HEK293 (cell line): ENCODE measurements around the gene HPSE2.

Experiments used
- CTCF ChIA-PET: fragments of 350-600 bp; formaldehyde crosslinking; extraction: SDS; loops from one replicate; lab custom pipeline; 2021; ENCODE audit warnings: antibody characterized with exemption; lab: Yijun Ruan, JAX
- POLR2A ChIA-PET: fragments of 300-600 bp; formaldehyde crosslinking; extraction: SDS; loops from one replicate; lab custom pipeline; 2020; ENCODE audit warnings: antibody characterized with exemption, inconsistent platforms; lab: Yijun Ruan, JAX
- H3K27ac ChIP-seq: fragments of 200-500 bp; sonication (Bioruptor generic); 2 replicates; pipeline ENCODE4 v1.5.1; 2014; ENCODE audit warnings: low read depth, low read length, control low read depth, inconsistent platforms; ENCODE audit errors: extremely low read depth
- H3K36me3 ChIP-seq, 2 experiments: fragments of 200-500 bp in 1 of 2; sonication (Bioruptor generic) in 1 of 2; 1 replicate in 1 of 2; 2 replicates in 1 of 2; pipeline ENCODE4 v1.5.1; 2014 to 2017; ENCODE audit warnings: inconsistent platforms in 2 of 2, low read length in 2 of 2; ENCODE audit not compliant: control insufficient read depth in 2 of 2, insufficient read depth in 1 of 2
- H3K4me1 ChIP-seq: fragments of 200-500 bp; sonication (Bioruptor generic); 2 replicates; pipeline ENCODE4 v1.5.1; 2014; ENCODE audit warnings: mild to moderate bottlenecking, low read length, inconsistent platforms; ENCODE audit not compliant: control insufficient read depth, insufficient read depth
- H3K4me3 ChIP-seq: 2 replicates; pipeline ENCODE4 v1.5.1; 2011; ENCODE audit warnings: low read depth, mild to moderate bottlenecking, control low read depth, low read length, moderate library complexity
- H3K9me3 ChIP-seq: fragments of 200-500 bp; sonication (Bioruptor generic); 2 replicates; pipeline ENCODE4 v1.5.1; 2014; ENCODE audit warnings: low read depth, low read length, inconsistent platforms; ENCODE audit not compliant: control insufficient read depth, insufficient read depth
- GLI4 ChIP-seq: fragments of 450-650 bp; formaldehyde crosslinking; IDR thresholded peaks from 2 replicates; pipeline ENCODE4 v1.5.1; 2016; ENCODE audit warnings: missing biosample characterization, missing genetic modification characterization
- GLIS1 ChIP-seq: fragments of 450-650 bp; formaldehyde crosslinking; IDR thresholded peaks from 2 replicates; pipeline ENCODE4 v1.5.1; 2016; ENCODE audit warnings: missing biosample characterization, missing genetic modification characterization
- HOXD13 ChIP-seq: sonication (generic); formaldehyde crosslinking; IDR thresholded peaks from 2 replicates; pipeline ENCODE4 v1.8.0; 2022; ENCODE audit warnings: missing genetic modification reagents, borderline replicate concordance
- ZBTB26 ChIP-seq: fragments of 450-650 bp; formaldehyde crosslinking; optimal IDR thresholded peaks from 2 replicates; pipeline ENCODE3; 2016; ENCODE audit warnings: missing biosample characterization, mild to moderate bottlenecking, missing genetic modification characterization
- ZFHX2 ChIP-seq: fragments of 450-650 bp; formaldehyde crosslinking; conservative IDR thresholded peaks from 2 replicates; pipeline ENCODE4 v1.5.1; 2016; ENCODE audit warnings: missing biosample characterization, missing genetic modification characterization
- ZNF133 ChIP-seq: fragments of 450-650 bp; formaldehyde crosslinking; IDR thresholded peaks from 2 replicates; pipeline ENCODE4 v1.5.1; 2016; ENCODE audit warnings: missing biosample characterization, missing genetic modification characterization
- ZNF239 ChIP-seq: fragments of 450-650 bp; formaldehyde crosslinking; IDR thresholded peaks from 2 replicates; pipeline ENCODE4 v1.5.1; 2016; ENCODE audit warnings: missing biosample characterization, missing genetic modification characterization
- ZNF404 ChIP-seq: fragments of 450-650 bp; formaldehyde crosslinking; IDR thresholded peaks from 2 replicates; pipeline ENCODE4 v1.5.1; 2017; ENCODE audit warnings: missing biosample characterization, missing genetic modification characterization
- ZNF529 ChIP-seq: fragments of 450-650 bp; formaldehyde crosslinking; IDR thresholded peaks from 2 replicates; pipeline ENCODE4 v1.5.1; 2017; ENCODE audit warnings: missing genetic modification characterization, missing biosample characterization; ENCODE audit not compliant: insufficient replicate concordance
- ZNF530 ChIP-seq: fragments of 450-650 bp; formaldehyde crosslinking; IDR thresholded peaks from 2 replicates; pipeline ENCODE4 v1.5.1; 2016; ENCODE audit warnings: low read depth, missing biosample characterization, missing genetic modification characterization
- ZNF549 ChIP-seq: fragments of 450-650 bp; IDR thresholded peaks from 2 replicates; pipeline ENCODE4 v1.5.1; 2018; ENCODE audit warnings: missing biosample characterization, missing genetic modification characterization, mild to moderate bottlenecking, inconsistent platforms, moderate library complexity
- ZNF555 ChIP-seq: fragments of 450-650 bp; formaldehyde crosslinking; conservative IDR thresholded peaks from 2 replicates; pipeline ENCODE4 v1.5.1; 2017; ENCODE audit warnings: missing biosample characterization, mild to moderate bottlenecking, missing genetic modification characterization, inconsistent platforms
- ZNF585B ChIP-seq: fragments of 450-650 bp; formaldehyde crosslinking; IDR thresholded peaks from 2 replicates; pipeline ENCODE4 v1.5.1; 2016; ENCODE audit warnings: missing biosample characterization, missing genetic modification characterization
- ZNF670 ChIP-seq: fragments of 450-650 bp; formaldehyde crosslinking; IDR thresholded peaks from 2 replicates; pipeline ENCODE4 v1.5.1; 2016; ENCODE audit warnings: missing biosample characterization, missing genetic modification characterization, low read depth
- ZNF777 ChIP-seq: fragments of 450-650 bp; formaldehyde crosslinking; IDR thresholded peaks from 2 replicates; pipeline ENCODE4 v1.5.1; 2017; ENCODE audit warnings: missing biosample characterization, missing genetic modification characterization, borderline replicate concordance
- TF ChIP-seq, protein P1 (sequence below): fragments of 450-650 bp; formaldehyde crosslinking; IDR thresholded peaks from 2 replicates; pipeline ENCODE4 v1.5.1; 2016; ENCODE audit warnings: missing biosample characterization, missing genetic modification characterization, low read depth
- TF ChIP-seq, protein P2 (sequence below): fragments of 450-650 bp; formaldehyde crosslinking; conservative IDR thresholded peaks from 2 replicates; pipeline ENCODE4 v1.5.1; 2016; ENCODE audit warnings: low read depth, missing biosample characterization, missing genetic modification characterization
- TF ChIP-seq, protein P3 (sequence below): fragments of 450-650 bp; formaldehyde crosslinking; IDR thresholded peaks from 2 replicates; pipeline ENCODE4 v1.5.1; 2017; ENCODE audit warnings: missing biosample characterization, mild to moderate bottlenecking, missing genetic modification characterization, moderate library complexity
- TF ChIP-seq, protein P4 (sequence below): sonication (generic); formaldehyde crosslinking; IDR thresholded peaks from 2 replicates; pipeline ENCODE4 v1.8.1; 2022; ENCODE audit warnings: mild to moderate bottlenecking, moderate library complexity, missing genetic modification reagents

Gene HPSE2

DNA sequence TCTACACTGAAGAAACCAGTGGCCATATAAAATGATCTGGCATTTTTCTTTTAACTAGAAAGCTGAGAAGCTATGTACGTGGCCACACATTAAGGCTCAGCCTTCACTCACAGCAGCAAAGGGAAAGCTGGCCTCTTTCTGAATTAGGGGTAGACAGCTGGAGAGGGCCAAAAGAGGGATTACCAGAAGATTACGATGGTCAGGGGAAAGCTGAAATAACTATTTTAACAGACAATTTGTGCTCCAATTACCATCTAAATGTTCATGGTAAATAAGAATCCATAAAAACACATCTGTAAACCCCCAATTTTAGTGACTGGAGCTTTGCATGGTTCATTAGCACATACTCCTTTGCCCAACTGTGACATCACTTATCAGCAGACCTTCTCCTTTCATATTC is 314.3 kb downstream of the HPSE2 start (continued):
- TF ChIP-seq, protein P1, sequence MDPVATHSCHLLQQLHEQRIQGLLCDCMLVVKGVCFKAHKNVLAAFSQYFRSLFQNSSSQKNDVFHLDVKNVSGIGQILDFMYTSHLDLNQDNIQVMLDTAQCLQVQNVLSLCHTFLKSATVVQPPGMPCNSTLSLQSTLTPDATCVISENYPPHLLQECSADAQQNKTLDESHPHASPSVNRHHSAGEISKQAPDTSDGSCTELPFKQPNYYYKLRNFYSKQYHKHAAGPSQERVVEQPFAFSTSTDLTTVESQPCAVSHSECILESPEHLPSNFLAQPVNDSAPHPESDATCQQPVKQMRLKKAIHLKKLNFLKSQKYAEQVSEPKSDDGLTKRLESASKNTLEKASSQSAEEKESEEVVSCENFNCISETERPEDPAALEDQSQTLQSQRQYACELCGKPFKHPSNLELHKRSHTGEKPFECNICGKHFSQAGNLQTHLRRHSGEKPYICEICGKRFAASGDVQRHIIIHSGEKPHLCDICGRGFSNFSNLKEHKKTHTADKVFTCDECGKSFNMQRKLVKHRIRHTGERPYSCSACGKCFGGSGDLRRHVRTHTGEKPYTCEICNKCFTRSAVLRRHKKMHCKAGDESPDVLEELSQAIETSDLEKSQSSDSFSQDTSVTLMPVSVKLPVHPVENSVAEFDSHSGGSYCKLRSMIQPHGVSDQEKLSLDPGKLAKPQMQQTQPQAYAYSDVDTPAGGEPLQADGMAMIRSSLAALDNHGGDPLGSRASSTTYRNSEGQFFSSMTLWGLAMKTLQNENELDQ = no peak
- TF ChIP-seq ZNF585B (no peak), ZNF555 (tag by site-specific recombination) (no peak), GLI4 (tag by site-specific recombination) (no peak)
- TF ChIP-seq, all 188 proteins: peak for 0

DNA sequence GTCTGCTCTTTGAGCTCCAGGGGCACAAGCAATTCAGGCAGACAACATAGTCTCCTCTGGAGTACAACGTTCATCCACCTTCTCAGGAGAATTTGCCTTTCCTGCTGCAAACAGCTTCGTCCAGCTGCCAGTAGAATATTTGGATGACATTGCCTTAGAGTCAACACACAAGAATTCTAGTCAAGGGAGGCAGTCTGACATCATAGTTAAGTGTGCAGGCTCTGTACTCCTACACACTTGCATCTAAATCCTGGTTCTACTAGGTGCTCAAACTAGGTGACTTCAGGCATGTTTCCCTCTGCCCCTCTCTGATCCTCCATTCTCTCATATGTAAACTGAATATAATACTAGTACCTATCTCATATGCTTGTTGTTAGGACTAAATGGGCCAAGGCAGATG is 314.8 kb downstream of the HPSE2 start:
- peaks cover 8% of the 10 kb centered on the region for H3K4me1 ChIP-seq
- H3K9me3 ChIP-seq = no peaks in the 10 kb centered on the region
- CTCF ChIA-PET = no interaction called here
- no peak overlapping the region for H3K4me3 ChIP-seq
- no peaks in the 10 kb centered on the region for H3K36me3 ChIP-seq
- POLR2A ChIA-PET = no interaction called here
- no peak overlapping the region for H3K27ac ChIP-seq
- TF ChIP-seq ZNF777 (tag by site-specific recombination) (no peak), ZNF133 (tag by site-specific recombination) (no peak), ZNF555 (tag by site-specific recombination) (no peak), ZNF529 (tag by site-specific recombination) (no peak), ZNF670 (tag by site-specific recombination) (no peak), ZNF530 (tag by site-specific recombination) (no peak), GLIS1 (tag by site-specific recombination) (no peak), ZNF239 (no peak), ZBTB26 (no peak), ZNF549 (no peak), HOXD13 (CRISPR knock-in tag) (no peak), ZNF404 (tag by site-specific recombination) (no peak), ZFHX2 (tag by site-specific recombination) (no peak)
- TF ChIP-seq, protein P2, sequence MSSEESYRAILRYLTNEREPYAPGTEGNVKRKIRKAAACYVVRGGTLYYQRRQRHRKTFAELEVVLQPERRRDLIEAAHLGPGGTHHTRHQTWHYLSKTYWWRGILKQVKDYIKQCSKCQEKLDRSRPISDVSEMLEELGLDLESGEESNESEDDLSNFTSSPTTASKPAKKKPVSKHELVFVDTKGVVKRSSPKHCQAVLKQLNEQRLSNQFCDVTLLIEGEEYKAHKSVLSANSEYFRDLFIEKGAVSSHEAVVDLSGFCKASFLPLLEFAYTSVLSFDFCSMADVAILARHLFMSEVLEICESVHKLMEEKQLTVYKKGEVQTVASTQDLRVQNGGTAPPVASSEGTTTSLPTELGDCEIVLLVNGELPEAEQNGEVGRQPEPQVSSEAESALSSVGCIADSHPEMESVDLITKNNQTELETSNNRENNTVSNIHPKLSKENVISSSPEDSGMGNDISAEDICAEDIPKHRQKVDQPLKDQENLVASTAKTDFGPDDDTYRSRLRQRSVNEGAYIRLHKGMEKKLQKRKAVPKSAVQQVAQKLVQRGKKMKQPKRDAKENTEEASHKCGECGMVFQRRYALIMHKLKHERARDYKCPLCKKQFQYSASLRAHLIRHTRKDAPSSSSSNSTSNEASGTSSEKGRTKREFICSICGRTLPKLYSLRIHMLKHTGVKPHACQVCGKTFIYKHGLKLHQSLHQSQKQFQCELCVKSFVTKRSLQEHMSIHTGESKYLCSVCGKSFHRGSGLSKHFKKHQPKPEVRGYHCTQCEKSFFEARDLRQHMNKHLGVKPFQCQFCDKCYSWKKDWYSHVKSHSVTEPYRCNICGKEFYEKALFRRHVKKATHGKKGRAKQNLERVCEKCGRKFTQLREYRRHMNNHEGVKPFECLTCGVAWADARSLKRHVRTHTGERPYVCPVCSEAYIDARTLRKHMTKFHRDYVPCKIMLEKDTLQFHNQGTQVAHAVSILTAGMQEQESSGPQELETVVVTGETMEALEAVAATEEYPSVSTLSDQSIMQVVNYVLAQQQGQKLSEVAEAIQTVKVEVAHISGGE = no peak
- TF ChIP-seq, protein P3, sequence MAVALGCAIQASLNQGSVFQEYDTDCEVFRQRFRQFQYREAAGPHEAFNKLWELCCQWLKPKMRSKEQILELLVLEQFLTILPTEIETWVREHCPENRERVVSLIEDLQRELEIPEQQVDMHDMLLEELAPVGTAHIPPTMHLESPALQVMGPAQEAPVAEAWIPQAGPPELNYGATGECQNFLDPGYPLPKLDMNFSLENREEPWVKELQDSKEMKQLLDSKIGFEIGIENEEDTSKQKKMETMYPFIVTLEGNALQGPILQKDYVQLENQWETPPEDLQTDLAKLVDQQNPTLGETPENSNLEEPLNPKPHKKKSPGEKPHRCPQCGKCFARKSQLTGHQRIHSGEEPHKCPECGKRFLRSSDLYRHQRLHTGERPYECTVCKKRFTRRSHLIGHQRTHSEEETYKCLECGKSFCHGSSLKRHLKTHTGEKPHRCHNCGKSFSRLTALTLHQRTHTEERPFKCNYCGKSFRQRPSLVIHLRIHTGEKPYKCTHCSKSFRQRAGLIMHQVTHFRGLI (tag by site-specific recombination) = no peak
- TF ChIP-seq, protein P4, sequence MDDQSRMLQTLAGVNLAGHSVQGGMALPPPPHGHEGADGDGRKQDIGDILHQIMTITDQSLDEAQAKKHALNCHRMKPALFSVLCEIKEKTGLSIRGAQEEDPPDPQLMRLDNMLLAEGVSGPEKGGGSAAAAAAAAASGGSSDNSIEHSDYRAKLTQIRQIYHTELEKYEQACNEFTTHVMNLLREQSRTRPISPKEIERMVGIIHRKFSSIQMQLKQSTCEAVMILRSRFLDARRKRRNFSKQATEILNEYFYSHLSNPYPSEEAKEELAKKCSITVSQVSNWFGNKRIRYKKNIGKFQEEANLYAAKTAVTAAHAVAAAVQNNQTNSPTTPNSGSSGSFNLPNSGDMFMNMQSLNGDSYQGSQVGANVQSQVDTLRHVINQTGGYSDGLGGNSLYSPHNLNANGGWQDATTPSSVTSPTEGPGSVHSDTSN = no peak
- TF ChIP-seq, all 188 proteins: peak for 0
